Natural killer cell (primary cell): ENCODE measurements around the gene TENM4. TPM values are rescaled to one million over a fixed set of nuclear protein-coding genes. Genes with fewer than 3 reads are reported as not detected.

Experiments
- ATAC-seq, 3 donors: fragments of 150-1000 bp in 2 of 3; fragments of 200-7000 bp in 1 of 3; cut with Tn5 transposase; 1 replicate in 1 of 3; 2 replicates in 2 of 3; pipeline ENCODE4 v1.10.0; 2021; ENCODE audit warnings: mild to moderate bottlenecking in 2 of 3, moderate library complexity in 2 of 3
- DNase-seq, 2 donors: peaks; one replicate each; pipeline versions ENCODE4 v3.0.0 to v3.0.0-alpha.2; 2013 to 2021; ENCODE audit warnings: mixed read lengths in 1 of 2
- H3K27ac ChIP-seq: one replicate; pipeline ENCODE4 v1.5.1; 2013; ENCODE audit warnings: mild to moderate bottlenecking, low read length
- H3K27me3 ChIP-seq: one replicate; pipeline ENCODE4 v1.6.1; 2013; ENCODE audit warnings: low read length; ENCODE audit not compliant: control insufficient read depth, insufficient read depth
- H3K36me3 ChIP-seq: one replicate; pipeline ENCODE4 v1.6.1; 2013; ENCODE audit warnings: low read length; ENCODE audit not compliant: control insufficient read depth, insufficient read depth
- H3K4me1 ChIP-seq: one replicate; pipeline ENCODE4 v1.6.1; 2013; ENCODE audit warnings: low read length; ENCODE audit not compliant: control insufficient read depth, insufficient read depth
- H3K4me3 ChIP-seq: one replicate; pipeline ENCODE4 v1.5.1; 2013; ENCODE audit warnings: low read length
- H3K9me3 ChIP-seq: one replicate; pipeline ENCODE4 v1.6.1; 2013; ENCODE audit warnings: low read length; ENCODE audit not compliant: control insufficient read depth, insufficient read depth
- H3K27ac Mint-ChIP-seq, 2 donors: one replicate each; pipeline ENCODE4 v1.8.0; 2022; ENCODE audit warnings: mild to moderate bottlenecking in 2 of 2, mixed read lengths in 2 of 2, moderate library complexity in 1 of 2
- H3K27me3 Mint-ChIP-seq, 2 donors: one replicate each; pipeline ENCODE4 v1.8.0; 2022; ENCODE audit warnings: low read depth in 2 of 2, mixed read lengths in 2 of 2
- H3K36me3 Mint-ChIP-seq: one replicate; pipeline ENCODE4 v1.8.0; 2022; ENCODE audit warnings: mixed read lengths
- H3K4me1 Mint-ChIP-seq, 2 donors: one replicate each; pipeline ENCODE4 v1.8.0; 2022; ENCODE audit warnings: mixed read lengths in 2 of 2
- H3K4me3 Mint-ChIP-seq: one replicate; pipeline ENCODE4 v1.8.0; 2022; ENCODE audit warnings: mild to moderate bottlenecking, moderate library complexity, mixed read lengths
- H3K9me3 Mint-ChIP-seq, 2 donors: one replicate each; pipeline ENCODE4 v1.8.0; 2022; ENCODE audit warnings: mixed read lengths in 2 of 2
- WGBS: methylation state at CpG from one replicate; pipeline ENCODE4 v1.1.7; 2013; ENCODE audit warnings: missing lambda C conversion rate; ENCODE audit not compliant: insufficient coverage; 5-methylcytosine and 5-hydroxymethylcytosine counted together
- intact Hi-C: fragments of 100-400 bp; cut with micrococcal nuclease; formaldehyde crosslinking; loops from one replicate; pipeline ENCODE4 v1.14.2; 2022
- total RNA-seq, 4 donors: library from RNA; stranded (reverse); fragments of 120-200 nt in 1 of 4; gene quantifications; one replicate each; pipeline versions ENCODE4 v1.2.3 to v1.2.4, GENCODE V29; 2013 to 2022
- TF ChIP-seq, protein P1 (sequence below): fragments of 200-600 bp; IDR thresholded peaks from one replicate; pipeline ENCODE4 v1.8.0; 2022; ENCODE audit warnings: antibody characterized with exemption

Gene TENM4
- total RNA-seq, 3 donors from 2014 or later (not counting 1 experiment from before 2014, with no cell fraction given): 0.63 to 0.75 TPM; not detected in 1

- Histone ChIP-seq H3K36me3 (no peaks in the 10 kb centered on the region), H3K4me3 (no peak overlapping the region), H3K27me3 (no peaks in the 10 kb centered on the region), H3K9me3 (no peaks in the 10 kb centered on the region), H3K27ac (no peak overlapping the region), H3K4me1 (no peaks in the 10 kb centered on the region)
- DNase-seq (no peak), ATAC-seq (no peak)
- Mint-ChIP-seq H3K36me3 (no peaks in the 10 kb centered on the region), H3K27ac (no peak overlapping the region), H3K27me3 (peaks cover 6 to 10% of the 10 kb centered on the region in 2 donors), H3K9me3 (no peaks in the 10 kb centered on the region), H3K4me1 (no peaks in the 10 kb centered on the region), H3K4me3 (no peak overlapping the region)
- intact Hi-C loops: no loop called here
- TF ChIP-seq, protein P1, sequence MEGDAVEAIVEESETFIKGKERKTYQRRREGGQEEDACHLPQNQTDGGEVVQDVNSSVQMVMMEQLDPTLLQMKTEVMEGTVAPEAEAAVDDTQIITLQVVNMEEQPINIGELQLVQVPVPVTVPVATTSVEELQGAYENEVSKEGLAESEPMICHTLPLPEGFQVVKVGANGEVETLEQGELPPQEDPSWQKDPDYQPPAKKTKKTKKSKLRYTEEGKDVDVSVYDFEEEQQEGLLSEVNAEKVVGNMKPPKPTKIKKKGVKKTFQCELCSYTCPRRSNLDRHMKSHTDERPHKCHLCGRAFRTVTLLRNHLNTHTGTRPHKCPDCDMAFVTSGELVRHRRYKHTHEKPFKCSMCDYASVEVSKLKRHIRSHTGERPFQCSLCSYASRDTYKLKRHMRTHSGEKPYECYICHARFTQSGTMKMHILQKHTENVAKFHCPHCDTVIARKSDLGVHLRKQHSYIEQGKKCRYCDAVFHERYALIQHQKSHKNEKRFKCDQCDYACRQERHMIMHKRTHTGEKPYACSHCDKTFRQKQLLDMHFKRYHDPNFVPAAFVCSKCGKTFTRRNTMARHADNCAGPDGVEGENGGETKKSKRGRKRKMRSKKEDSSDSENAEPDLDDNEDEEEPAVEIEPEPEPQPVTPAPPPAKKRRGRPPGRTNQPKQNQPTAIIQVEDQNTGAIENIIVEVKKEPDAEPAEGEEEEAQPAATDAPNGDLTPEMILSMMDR: no peak
- 38% methylated on average over 4 of the region's 4 CpGs for WGBS
These were observed 572.3 kb downstream of the TENM4 start for GRCh38 chr11:78868563-78868962.

DNA sequence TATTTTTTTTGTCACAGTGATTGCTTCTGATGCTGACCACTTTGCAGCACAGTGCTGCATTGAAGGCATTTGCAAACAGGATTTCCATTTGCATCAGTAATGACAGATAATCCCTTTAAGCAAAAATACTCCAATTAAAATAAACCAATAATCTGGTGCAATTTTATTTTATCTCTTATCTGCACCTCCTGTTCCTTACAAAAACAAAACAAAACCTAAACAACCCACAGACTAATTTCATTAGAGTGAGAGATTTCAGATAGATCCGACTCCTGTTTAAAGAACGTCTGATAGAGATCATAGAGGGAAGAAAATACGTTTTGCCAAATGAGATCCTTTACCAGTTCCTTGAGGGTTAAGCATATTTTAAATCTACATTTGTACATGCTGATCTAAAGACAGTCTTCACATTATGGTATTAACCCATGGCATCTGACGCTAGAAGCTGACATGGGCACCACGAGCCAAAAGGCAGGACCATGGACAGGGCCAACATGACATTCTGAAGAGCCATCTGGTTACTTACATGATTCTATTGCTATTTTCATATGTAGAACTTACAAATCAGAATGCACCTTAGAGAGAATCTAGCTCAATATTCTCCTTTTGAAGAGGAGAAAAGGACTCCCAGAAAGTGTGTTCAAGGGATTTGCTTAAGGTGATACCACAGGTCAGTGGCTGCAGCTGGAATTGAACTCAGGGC, 580.0 kb downstream of the TENM4 start:
- no peaks in the 10 kb centered on the region for H3K9me3 ChIP-seq
- ATAC-seq: no peak
- no peaks in the 10 kb centered on the region for H3K27me3 ChIP-seq
- no peaks in the 10 kb centered on the region for H3K36me3 ChIP-seq
- no peaks in the 10 kb centered on the region for H3K4me1 ChIP-seq
- no peak overlapping the region for H3K27ac ChIP-seq
- Mint-ChIP-seq H3K9me3 (no peaks in the 10 kb centered on the region), H3K27me3 (peaks cover 0 to 14% of the 10 kb centered on the region in 2 donors), H3K36me3 (no peaks in the 10 kb centered on the region), H3K4me3 (no peak overlapping the region), H3K4me1 (no peaks in the 10 kb centered on the region), H3K27ac (no peak overlapping the region)
- 75% methylated on average over 5 of the region's 5 CpGs for WGBS
- no peak overlapping the region for H3K4me3 ChIP-seq
- intact Hi-C loops: no loop called here
- TF ChIP-seq, protein P1: no peak
- no peak for DNase-seq

DNA sequence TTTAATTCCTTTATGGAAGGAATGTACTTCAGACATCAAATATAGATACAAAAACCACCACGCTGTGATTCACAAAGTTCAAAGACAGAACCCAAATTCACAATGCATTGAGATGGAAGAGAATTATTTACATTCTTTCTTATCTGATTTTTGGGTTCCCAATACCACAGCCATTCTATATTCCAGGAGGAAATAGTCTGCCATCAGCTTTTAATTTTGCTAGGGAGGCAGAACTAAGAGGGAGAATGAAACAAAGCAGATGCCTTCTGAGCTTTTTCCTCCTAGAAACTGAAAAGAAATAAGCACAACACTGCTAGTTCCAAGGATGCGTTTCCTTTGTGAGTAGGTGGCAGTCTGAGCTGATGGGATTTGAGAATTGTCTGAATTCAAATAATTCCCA, 583.1 kb downstream of the TENM4 start:
- no peaks in the 10 kb centered on the region for H3K36me3 Mint-ChIP-seq

More for the DNA sequence above, 583.1 kb downstream of the TENM4 start:
- intact Hi-C loops: no loop called here
- no peak for ATAC-seq
- H3K4me3 ChIP-seq: no peak overlapping the region
- no peak overlapping the region for H3K4me3 Mint-ChIP-seq
- no peaks in the 10 kb centered on the region for H3K4me1 ChIP-seq
- DNase-seq: no peak
- TF ChIP-seq, protein P1: no peak
- H3K36me3 ChIP-seq: no peaks in the 10 kb centered on the region
- WGBS: no CpG with 5 or more reads among the region's 2 CpGs
- H3K9me3 Mint-ChIP-seq: no peaks in the 10 kb centered on the region
- H3K27ac ChIP-seq: no peak overlapping the region
- H3K27ac Mint-ChIP-seq: no peak overlapping the region
- H3K27me3 Mint-ChIP-seq: peaks cover 0 to 14% of the 10 kb centered on the region in 2 donors
- no peaks in the 10 kb centered on the region for H3K9me3 ChIP-seq
- no peaks in the 10 kb centered on the region for H3K4me1 Mint-ChIP-seq
- no peaks in the 10 kb centered on the region for H3K27me3 ChIP-seq
